Thyroid gland (tissue), 4 donors: ENCODE results near the gene CMPK1.

Experiments
- POLR2A ChIP-seq, 2 donors: fragments of 450-650 bp; IDR thresholded peaks; one replicate each; pipeline ENCODE4 v1.6.1; 2017; ENCODE audit warnings: antibody characterized with exemption in 2 of 2, mild to moderate bottlenecking in 2 of 2, moderate library complexity in 1 of 2
- TF ChIP-seq, protein P1 (sequence below), 6 experiments: fragments of 200-600 bp in 3 of 6; fragments of 450-650 bp in 3 of 6; sonication (generic) in 3 of 6; IDR thresholded peaks; one replicate each; pipeline ENCODE4 v1.5.1; 2016 to 2019; ENCODE audit warnings: antibody characterized with exemption in 6 of 6, mild to moderate bottlenecking in 2 of 6, inconsistent platforms in 1 of 6, moderate library complexity in 1 of 6

DNA sequence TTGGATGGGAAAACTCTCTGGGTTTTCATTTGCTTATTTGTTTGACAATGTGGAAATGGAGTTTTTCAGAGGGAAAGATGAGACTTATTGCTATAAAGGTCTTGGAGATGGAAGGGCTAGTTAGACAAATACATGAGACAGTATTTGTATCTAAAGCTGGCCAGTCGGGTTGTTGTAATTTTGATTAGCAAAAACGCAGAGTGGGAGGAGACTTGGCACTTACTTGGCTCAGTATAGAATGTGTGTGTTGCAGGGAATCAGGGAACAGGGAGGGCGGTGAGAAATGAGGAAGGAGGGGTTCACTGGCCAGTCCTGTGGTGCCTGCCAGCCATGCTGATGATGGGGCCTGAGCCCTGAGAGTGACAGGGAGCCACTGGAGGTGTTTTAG is 76.5 kb downstream of the CMPK1 start:
- TF ChIP-seq, protein P1, sequence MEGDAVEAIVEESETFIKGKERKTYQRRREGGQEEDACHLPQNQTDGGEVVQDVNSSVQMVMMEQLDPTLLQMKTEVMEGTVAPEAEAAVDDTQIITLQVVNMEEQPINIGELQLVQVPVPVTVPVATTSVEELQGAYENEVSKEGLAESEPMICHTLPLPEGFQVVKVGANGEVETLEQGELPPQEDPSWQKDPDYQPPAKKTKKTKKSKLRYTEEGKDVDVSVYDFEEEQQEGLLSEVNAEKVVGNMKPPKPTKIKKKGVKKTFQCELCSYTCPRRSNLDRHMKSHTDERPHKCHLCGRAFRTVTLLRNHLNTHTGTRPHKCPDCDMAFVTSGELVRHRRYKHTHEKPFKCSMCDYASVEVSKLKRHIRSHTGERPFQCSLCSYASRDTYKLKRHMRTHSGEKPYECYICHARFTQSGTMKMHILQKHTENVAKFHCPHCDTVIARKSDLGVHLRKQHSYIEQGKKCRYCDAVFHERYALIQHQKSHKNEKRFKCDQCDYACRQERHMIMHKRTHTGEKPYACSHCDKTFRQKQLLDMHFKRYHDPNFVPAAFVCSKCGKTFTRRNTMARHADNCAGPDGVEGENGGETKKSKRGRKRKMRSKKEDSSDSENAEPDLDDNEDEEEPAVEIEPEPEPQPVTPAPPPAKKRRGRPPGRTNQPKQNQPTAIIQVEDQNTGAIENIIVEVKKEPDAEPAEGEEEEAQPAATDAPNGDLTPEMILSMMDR (IDR thresholded peaks at IDR 0.05) = no peak
- no peak for TF ChIP-seq POLR2A (IDR thresholded peaks at IDR 0.05)
